Neural cell (in vitro differentiated cells): ENCODE results near the gene MDP1. TPM values are rescaled to one million over a fixed set of nuclear protein-coding genes. Genes with fewer than 3 reads are reported as not detected.

Experiments used
- H2AFZ ChIP-seq: fragments of 200-600, 300-800 bp; sonication (generic), shearing (Covaris generic); 2 replicates; pipeline ENCODE4 v1.6.0; 2014; ENCODE audit warnings: low read depth, mild to moderate bottlenecking, antibody characterized with exemption, low read length, moderate library complexity
- H3F3A ChIP-seq: fragments of 200-600 bp; shearing (Covaris generic); 2 replicates; pipeline ENCODE4 v1.6.1; 2016; ENCODE audit warnings: mild to moderate bottlenecking, moderate library complexity, mixed read lengths, antibody characterized with exemption, low read length; ENCODE audit not compliant: insufficient read depth, poor library complexity, severe bottlenecking
- H3K27ac ChIP-seq: fragments of 200-600, 300-800 bp; sonication (generic), shearing (Covaris generic); 2 replicates; pipeline ENCODE4 v1.5.1; 2014; ENCODE audit warnings: mild to moderate bottlenecking, low read length, moderate library complexity
- H3K27me3 ChIP-seq: fragments of 300-800, 200-600 bp; sonication (generic), shearing (Covaris generic); 2 replicates; pipeline ENCODE4 v1.6.0; 2014; ENCODE audit warnings: mild to moderate bottlenecking, low read depth, low read length, moderate library complexity; ENCODE audit not compliant: insufficient read depth
- H3K36me3 ChIP-seq: fragments of 300-800, 200-600 bp; sonication (generic), shearing (Covaris generic); 2 replicates; pipeline ENCODE4 v1.5.1; 2014; ENCODE audit warnings: mild to moderate bottlenecking, antibody characterized with exemption, low read length, moderate library complexity; ENCODE audit not compliant: insufficient read depth
- H3K4me2 ChIP-seq: fragments of 300-800, 200-600 bp; sonication (generic), shearing (Covaris generic); 2 replicates; pipeline ENCODE4 v1.6.0; 2014; ENCODE audit warnings: mild to moderate bottlenecking, low read length
- H3K4me3 ChIP-seq: fragments of 300-800, 200-600 bp; sonication (generic), shearing (Covaris generic); 2 replicates; pipeline ENCODE4 v1.5.1; 2014; ENCODE audit warnings: mild to moderate bottlenecking, low read length, moderate library complexity
- H3K79me2 ChIP-seq: fragments of 200-600 bp; shearing (Covaris generic); replicated peaks from 2 replicates; pipeline ENCODE4 v1.6.0; 2014; ENCODE audit warnings: mild to moderate bottlenecking, low read length, moderate library complexity; ENCODE audit not compliant: insufficient read depth
- H3K9ac ChIP-seq: fragments of 300-800, 200-600 bp; sonication (generic), shearing (Covaris generic); 2 replicates; pipeline ENCODE4 v1.6.1; 2016; ENCODE audit warnings: mild to moderate bottlenecking, low read length, mixed read lengths
- H3K9me2 ChIP-seq: fragments of 200-600 bp; shearing (Covaris generic); 2 replicates; pipeline ENCODE4 v1.6.1; 2016; ENCODE audit warnings: mild to moderate bottlenecking, low read length, mixed read lengths; ENCODE audit not compliant: insufficient read depth
- H3K9me3 ChIP-seq: fragments of 200-600, 300-800 bp; sonication (generic), shearing (Covaris generic); 2 replicates; pipeline ENCODE4 v1.6.1; 2016; ENCODE audit warnings: mild to moderate bottlenecking, mixed run types, low read length, moderate library complexity, mixed read lengths
- H4K20me1 ChIP-seq: fragments of 200-600 bp; shearing (Covaris generic); 2 replicates; pipeline ENCODE4 v1.6.1; 2016; ENCODE audit warnings: mild to moderate bottlenecking, mixed run types; ENCODE audit not compliant: insufficient read depth
- CTCF ChIP-seq: fragments of 450-650 bp; IDR thresholded peaks from 2 replicates; pipeline ENCODE4 v1.5.1; 2014; ENCODE audit warnings: antibody characterized with exemption, mild to moderate bottlenecking, moderate library complexity; ENCODE audit not compliant: poor library complexity, severe bottlenecking
- EP300 ChIP-seq: fragments of 450-650 bp; conservative IDR thresholded peaks from 2 replicates; pipeline ENCODE4 v1.6.1; 2014; ENCODE audit warnings: antibody characterized with exemption, mild to moderate bottlenecking, moderate library complexity; ENCODE audit not compliant: poor library complexity, severe bottlenecking
- EZH2 ChIP-seq: fragments of 200-600, 300-800 bp; shearing (Covaris generic), sonication (generic); IDR thresholded peaks from 2 replicates; pipeline ENCODE4 v1.6.1; 2014; ENCODE audit warnings: antibody characterized with exemption, low read length, borderline replicate concordance, mild to moderate bottlenecking; ENCODE audit not compliant: insufficient read depth, poor library complexity, severe bottlenecking
- MXI1 ChIP-seq: fragments of 450-650 bp; conservative IDR thresholded peaks from 2 replicates; pipeline ENCODE4 v1.6.1; 2014; ENCODE audit warnings: antibody characterized with exemption, mild to moderate bottlenecking; ENCODE audit not compliant: poor library complexity, severe bottlenecking
- POLR2AphosphoS5 ChIP-seq: IDR thresholded peaks from 2 replicates; pipeline ENCODE4 v1.6.1; 2012
- RAD21 ChIP-seq: fragments of 450-650 bp; conservative IDR thresholded peaks from 2 replicates; pipeline ENCODE4 v1.6.1; 2014; ENCODE audit warnings: antibody characterized with exemption, mild to moderate bottlenecking, moderate library complexity
- REST ChIP-seq: IDR thresholded peaks from 2 replicates; pipeline ENCODE4 v1.6.1; 2012; ENCODE audit warnings: borderline replicate concordance
- SMC3 ChIP-seq: fragments of 450-650 bp; conservative IDR thresholded peaks from 2 replicates; pipeline ENCODE4 v1.6.1; 2014; ENCODE audit warnings: antibody characterized with exemption, mild to moderate bottlenecking, moderate library complexity; ENCODE audit not compliant: poor library complexity
- TAF1 ChIP-seq: IDR thresholded peaks from 2 replicates; pipeline ENCODE4 v1.6.1; 2012; ENCODE audit warnings: low read depth
- polyA plus RNA-seq: library from polyadenylated mRNA; depleted of rRNA; stranded (reverse); fragments of >200 nt; gene quantifications from 2 replicates; pipeline ENCODE4 v1.2.3, GENCODE V29; 2014

Gene MDP1
- polyA plus RNA-seq, 1 donor from 2014 or later, result 94.2 TPM

- Histone ChIP-seq H4K20me1 (peaks cover 4% of the 10 kb centered on the region), H3F3A (no peaks in the 10 kb centered on the region), H3K4me2 (peak overlapping the region; percentile 84), H2AFZ (no peak overlapping the region), H3K4me3 (peak overlapping the region; percentile 92), H3K27ac (no peak overlapping the region), H3K9ac (no peak overlapping the region), H3K9me2 (no peaks in the 10 kb centered on the region), H3K79me2 (peaks cover 3% of the 10 kb centered on the region), H3K9me3 (no peaks in the 10 kb centered on the region), H3K36me3 (no peaks in the 10 kb centered on the region), H3K27me3 (no peaks in the 10 kb centered on the region)
- TF ChIP-seq MXI1, result no peak
- TF ChIP-seq REST, result no peak
- no peak for TF ChIP-seq SMC3
- no peak for TF ChIP-seq RAD21
- TF ChIP-seq CTCF, result no peak
- TF ChIP-seq EZH2, result no peak
- no peak for TF ChIP-seq POLR2AphosphoS5
- no peak for TF ChIP-seq EP300
- TF ChIP-seq TAF1, result no peak
These were observed 28.3 kb downstream of the MDP1 start for GRCh38 chr14:24187539-24187915.

- Histone ChIP-seq H3K79me2 (peaks cover 3% of the 10 kb centered on the region), H3K27me3 (no peaks in the 10 kb centered on the region), H3K27ac (no peak overlapping the region), H3F3A (no peaks in the 10 kb centered on the region), H3K9me2 (no peaks in the 10 kb centered on the region), H3K9ac (no peak overlapping the region), H3K9me3 (no peaks in the 10 kb centered on the region), H3K4me3 (peak overlapping the region; percentile 92), H4K20me1 (peaks cover 4% of the 10 kb centered on the region), H3K4me2 (no peak overlapping the region), H3K36me3 (no peaks in the 10 kb centered on the region), H2AFZ (no peak overlapping the region)
- no peak for TF ChIP-seq EZH2
- no peak for TF ChIP-seq MXI1
- TF ChIP-seq REST, result no peak
- no peak for TF ChIP-seq CTCF
- TF ChIP-seq TAF1, result no peak
- TF ChIP-seq RAD21, result no peak
- TF ChIP-seq EP300, result no peak
- no peak for TF ChIP-seq SMC3
- TF ChIP-seq POLR2AphosphoS5, result no peak
These were observed 28.9 kb downstream of the MDP1 start for GRCh38 chr14:24186831-24187538.
